IPS-NIHi11 (cell line): ENCODE results near the gene MAJIN.

Experiments used
- DNase-seq: peaks from one replicate; pipeline ENCODE4 v3.0.0; 2012; ENCODE audit warnings: mixed read lengths, low spot score

The MAJIN gene

GRCh38 chr11:64932324-64932723 lies 39.6 kb downstream of the MAJIN start:
- no peak for DNase-seq

DNA sequence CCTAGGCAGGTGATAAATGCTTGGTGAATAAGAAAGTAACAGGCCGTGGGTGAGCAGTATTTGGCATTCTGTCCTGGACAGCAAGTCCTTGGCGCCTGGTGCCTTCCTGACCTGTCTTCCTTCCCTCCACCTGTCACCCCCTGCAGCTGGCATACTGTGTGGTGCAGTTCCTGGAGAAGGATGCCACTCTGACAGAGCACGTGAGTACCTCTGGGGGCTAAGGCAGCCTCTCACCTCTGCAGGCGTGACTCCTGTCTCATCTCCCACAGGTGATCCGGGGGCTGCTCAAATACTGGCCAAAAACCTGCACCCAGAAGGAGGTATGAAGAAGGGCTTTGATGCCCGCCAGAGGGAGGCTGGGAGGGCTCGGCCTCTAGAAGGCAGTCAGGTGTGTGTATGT lies 40.6 kb downstream of the MAJIN start:
- no peak for DNase-seq

GRCh38 chr11:64930340-64930739 lies 41.6 kb downstream of the MAJIN start:
- DNase-seq, result no peak

GRCh38 chr11:64929625-64930024 lies 42.3 kb downstream of the MAJIN start:
- DNase-seq, result no peak

GRCh38 chr11:64928957-64929356 lies 43.0 kb downstream of the MAJIN start:
- DNase-seq, result no peak

- DNase-seq, result no peak
These were observed 45.2 kb downstream of the MAJIN start for GRCh38 chr11:64926689-64927088.

DNA sequence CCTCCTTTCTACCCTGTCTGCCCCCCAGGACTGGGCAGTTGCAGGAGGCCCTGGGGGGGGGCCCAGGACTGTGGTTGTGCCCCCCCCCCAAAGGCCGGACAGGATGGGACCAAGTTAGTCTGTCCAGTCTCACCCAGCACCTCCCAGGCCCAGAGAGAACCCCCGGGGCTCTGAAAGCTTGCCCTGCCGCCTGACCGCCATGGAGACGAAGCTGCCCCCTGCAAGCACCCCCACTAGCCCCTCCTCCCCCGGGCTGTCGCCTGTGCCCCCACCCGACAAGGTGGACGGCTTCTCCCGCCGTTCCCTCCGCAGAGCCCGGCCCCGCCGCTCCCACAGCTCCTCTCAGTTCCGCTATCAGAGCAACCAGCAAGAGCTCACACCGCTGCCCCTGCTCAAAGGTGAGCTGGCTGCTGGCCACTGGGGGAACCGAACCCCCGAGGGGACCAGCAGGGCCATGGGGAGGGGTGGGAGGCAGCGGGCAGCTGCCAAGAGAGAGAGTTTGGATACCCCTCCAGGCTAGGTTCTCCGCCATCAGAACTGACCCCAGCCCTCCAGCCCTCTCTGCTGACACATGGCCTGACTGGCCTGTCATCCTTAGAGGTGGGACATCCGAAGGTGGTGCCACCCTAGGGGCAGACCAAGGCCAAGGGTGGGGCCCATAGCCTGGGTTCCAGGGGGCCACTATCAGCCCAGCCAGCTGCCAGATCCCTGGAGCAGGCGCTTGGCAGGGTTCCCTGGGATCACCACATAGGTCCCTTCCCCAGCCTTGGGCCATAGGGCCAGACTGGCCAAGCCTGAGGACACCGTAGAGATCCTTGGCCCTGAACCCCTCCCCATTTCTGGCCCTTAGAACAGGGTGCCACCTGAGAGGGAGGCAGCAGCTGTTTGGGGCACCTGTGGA lies 46.1 kb downstream of the MAJIN start:
- no peak for DNase-seq

DNA sequence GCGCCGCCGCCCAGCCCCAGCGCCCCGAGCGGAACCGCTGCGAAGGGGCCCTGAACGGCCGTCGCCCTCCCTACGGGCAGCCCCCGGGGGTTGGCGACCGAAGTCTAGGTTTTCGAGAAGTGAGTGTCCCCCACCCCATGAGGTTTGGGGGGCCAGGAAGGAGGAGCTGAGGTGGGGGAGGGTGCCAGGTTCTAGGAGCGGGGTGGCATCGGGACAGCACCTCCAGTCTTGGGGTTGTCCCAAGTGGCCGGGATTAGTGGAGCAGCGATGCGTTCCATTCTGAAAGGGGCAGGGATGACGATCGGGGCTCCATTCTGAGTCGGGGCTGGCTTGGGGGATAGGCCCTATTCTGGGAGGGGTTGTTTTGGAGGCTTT lies 47.0 kb downstream of the MAJIN start:
- no peak for DNase-seq

DNA sequence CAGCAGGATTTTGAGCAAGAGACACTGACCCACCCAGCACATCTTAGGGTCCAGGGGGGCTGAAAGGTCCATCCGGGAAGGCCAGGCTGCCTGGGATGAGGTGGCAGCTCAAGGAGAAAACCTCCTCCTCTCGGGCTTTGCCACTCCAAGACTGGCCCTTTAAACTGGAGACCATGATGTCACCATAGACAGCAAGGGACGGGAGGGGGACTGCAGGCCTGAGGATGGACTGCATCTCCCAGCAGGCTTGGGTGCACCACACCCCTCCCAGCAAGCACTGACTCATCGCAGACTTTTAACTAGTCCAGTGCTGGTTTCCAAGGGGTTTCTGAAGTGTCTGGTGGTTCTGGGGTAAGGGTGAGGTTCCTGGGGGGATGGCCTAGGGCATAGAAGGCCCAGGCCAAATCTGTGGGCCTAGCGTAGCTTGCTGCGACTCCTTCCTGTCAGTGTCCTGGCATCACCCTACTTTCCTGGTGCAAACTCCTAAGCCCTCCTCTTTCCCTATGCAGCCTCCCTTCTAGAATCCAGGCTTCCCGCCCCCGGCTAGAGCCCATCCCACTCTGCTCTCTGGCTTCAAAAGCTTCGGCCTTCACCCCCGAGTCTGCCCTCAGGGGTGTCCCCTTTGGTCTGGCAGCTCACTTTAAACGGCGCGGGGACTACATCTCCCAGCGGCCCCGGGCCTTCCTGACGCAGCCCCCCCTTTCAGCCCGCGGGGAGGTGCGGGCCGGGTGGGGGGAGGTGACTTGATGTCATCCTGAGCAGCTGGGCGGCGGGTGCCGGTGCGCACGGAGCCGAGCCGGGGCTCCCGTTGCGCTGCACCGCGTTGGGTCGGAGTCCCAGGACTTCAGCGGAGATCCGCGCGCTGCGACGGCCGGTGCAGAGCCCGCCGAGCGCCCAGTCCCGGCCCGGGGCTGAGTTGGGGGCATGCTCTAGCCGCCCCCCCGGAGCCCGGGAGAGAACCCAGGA lies 47.7 kb downstream of the MAJIN start, which contains the start of gene PPP2R5B:
TSS of gene PPP2R5B (plus strand) at position 746 of the 966 bp plus-strand sequence. CDS start 1,046 bp downstream, outside the sequence.
- peak; percentile 97 for DNase-seq

GRCh38 chr11:64923151-64923661 lies 48.7 kb downstream of the MAJIN start:
- DNase-seq, result no peak

DNA sequence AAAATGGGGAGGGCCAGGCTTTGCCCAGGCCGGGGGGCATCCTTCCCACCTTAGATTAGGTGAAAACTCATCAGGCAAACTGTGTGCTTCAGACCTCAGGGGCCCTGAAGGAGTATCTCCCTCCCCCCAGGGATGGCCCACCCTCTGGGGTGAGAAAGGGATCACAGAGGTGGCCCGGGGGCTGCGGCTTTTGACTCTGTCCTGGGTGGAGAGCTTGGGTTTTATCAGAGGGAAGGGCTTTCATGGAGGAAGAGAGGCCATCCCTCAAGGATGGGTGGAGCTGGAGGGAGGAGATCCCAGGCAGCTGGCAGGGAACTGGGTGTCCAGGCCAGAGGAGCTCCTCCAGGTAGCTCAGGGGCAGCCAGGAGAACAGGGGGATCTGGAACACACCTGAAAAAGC lies 50.5 kb downstream of the MAJIN start:
- no peak for DNase-seq

- no peak for DNase-seq
These were observed 51.8 kb downstream of the MAJIN start for GRCh38 chr11:64920124-64920523.

DNA sequence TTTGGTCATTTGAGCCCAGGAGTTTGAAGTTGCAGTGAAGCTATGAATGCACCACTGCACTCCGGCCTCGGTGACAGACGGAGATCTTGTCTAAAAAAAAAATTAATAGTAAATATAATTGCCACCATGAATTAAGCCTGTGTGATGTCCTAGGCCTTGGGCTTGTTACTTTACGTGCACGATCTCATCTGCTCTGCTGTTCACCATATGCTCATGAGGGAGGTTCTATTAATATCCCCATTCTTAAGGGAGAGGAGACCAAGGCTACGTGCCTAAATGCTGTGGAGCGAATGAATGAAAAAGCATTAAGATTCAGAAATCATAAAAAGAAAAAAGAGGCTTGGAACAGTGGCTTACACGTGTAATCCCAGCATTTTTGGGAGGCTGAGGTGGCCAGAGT lies 52.3 kb downstream of the MAJIN start:
- no peak for DNase-seq

- no peak for DNase-seq
These were observed 53.9 kb downstream of the MAJIN start for GRCh38 chr11:64918017-64918416.

GRCh38 chr11:64917663-64917995 lies 54.3 kb downstream of the MAJIN start:
- DNase-seq, result no peak

DNA sequence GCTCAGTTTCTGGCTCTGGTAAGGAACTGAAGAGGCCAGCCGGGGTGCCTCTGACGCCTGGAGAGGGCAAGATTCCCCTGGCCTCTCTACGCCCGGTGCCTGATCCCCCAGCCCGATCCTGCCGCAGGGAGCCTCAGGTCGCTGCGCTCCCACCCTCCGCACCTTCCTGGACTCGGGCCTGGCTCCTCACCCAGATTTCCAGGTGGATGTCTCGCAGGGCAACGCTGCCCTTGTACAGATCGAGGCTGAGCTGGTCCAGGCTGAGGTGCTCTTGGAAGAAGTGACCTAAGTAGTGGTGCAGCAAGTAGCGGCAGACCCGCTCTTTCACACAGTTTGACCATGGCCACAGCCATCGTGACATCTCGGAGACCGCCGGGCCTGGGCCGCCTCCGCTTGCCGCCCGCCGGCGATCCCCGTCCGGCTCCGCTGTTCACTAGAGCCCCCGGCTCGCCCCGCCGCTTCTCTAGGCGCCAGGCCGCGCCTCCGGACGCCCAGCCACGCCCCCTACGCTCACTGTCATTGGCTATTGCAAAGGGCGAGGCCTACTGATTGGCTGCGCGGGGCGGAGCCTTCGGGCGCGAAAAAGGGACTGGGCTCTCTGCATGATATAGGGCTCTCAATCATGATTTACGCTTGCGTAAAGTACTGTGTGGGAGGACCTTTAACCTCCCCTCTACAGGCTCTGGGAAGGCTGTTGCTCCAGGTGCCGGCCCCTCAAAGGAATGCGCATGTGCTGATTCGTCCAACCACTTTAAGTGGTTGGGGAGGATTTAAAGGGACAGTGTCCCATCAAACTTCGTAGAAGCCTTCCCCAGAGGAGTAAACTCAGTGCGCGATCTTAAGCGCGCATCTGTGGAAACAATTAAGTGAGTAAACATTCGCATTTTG lies 54.9 kb downstream of the MAJIN start, which contains the start of gene ATG2A:
TSS of gene ATG2A (minus strand) at position 435 of the 888 bp plus-strand sequence. CDS start at position 361, 74 bp downstream.
- DNase-seq, result peak; percentile 98

- DNase-seq, result peak; percentile 65
These were observed 55.7 kb downstream of the MAJIN start for GRCh38 chr11:64916040-64916774.

- no peak for DNase-seq
These were observed 56.5 kb downstream of the MAJIN start for GRCh38 chr11:64915376-64915887.

GRCh38 chr11:64914123-64914522 lies 57.8 kb downstream of the MAJIN start:
- no peak for DNase-seq

GRCh38 chr11:64913171-64913727 lies 58.7 kb downstream of the MAJIN start:
- DNase-seq, result no peak
